Nephron progenitor cell (in vitro differentiated cells): Measurements from ENCODE around the gene INPPL1.
"Not testable (repeated sequence)": the region's sequence is repeated elsewhere in the genome, so short reads cannot be mapped to it uniquely, and the experiment has no call there.

ENCODE experiments used
- DNase-seq: peaks from one replicate; pipeline ENCODE4 v3.0.0; 2021
- H3K27ac Mint-ChIP-seq: 2 replicates; pipeline ENCODE4 v1.8.0; 2021; ENCODE audit warnings: mild to moderate bottlenecking, moderate library complexity, mixed read lengths
- H3K27me3 Mint-ChIP-seq: 2 replicates; pipeline ENCODE4 v1.8.0; 2021; ENCODE audit warnings: mild to moderate bottlenecking, low read depth, mixed read lengths; ENCODE audit not compliant: poor library complexity
- H3K36me3 Mint-ChIP-seq: 2 replicates; pipeline ENCODE4 v1.8.0; 2021; ENCODE audit warnings: low read depth, mixed read lengths
- H3K4me1 Mint-ChIP-seq: 2 replicates; pipeline ENCODE4 v1.8.0; 2021; ENCODE audit warnings: mixed read lengths
- H3K4me3 Mint-ChIP-seq: 2 replicates; pipeline ENCODE4 v1.8.0; 2021; ENCODE audit warnings: mild to moderate bottlenecking, moderate library complexity, mixed read lengths
- H3K9me3 Mint-ChIP-seq: 2 replicates; pipeline ENCODE4 v1.8.0; 2021; ENCODE audit warnings: mild to moderate bottlenecking, moderate library complexity, mixed read lengths
- CTCF ChIP-seq: fragments of 200-600 bp; sonication (generic); IDR thresholded peaks from 2 replicates; pipeline ENCODE4 v1.5.0; 2021; ENCODE audit warnings: antibody characterized with exemption

The INPPL1 gene

GRCh38 chr11:72202571-72202970 lies 22.0 kb upstream of the INPPL1 start:
- no peaks in the 10 kb centered on the region for H3K9me3 Mint-ChIP-seq
- no peak for DNase-seq
- peaks cover 3% of the 10 kb centered on the region for H3K27me3 Mint-ChIP-seq
- no peak overlapping the region for H3K27ac Mint-ChIP-seq
- H3K4me1 Mint-ChIP-seq = no peaks in the 10 kb centered on the region
- H3K4me3 Mint-ChIP-seq = no peak overlapping the region
- TF ChIP-seq CTCF = no peak
- H3K36me3 Mint-ChIP-seq = no peaks in the 10 kb centered on the region

GRCh38 chr11:72203163-72203562 lies 21.4 kb upstream of the INPPL1 start:
- DNase-seq = no peak
- H3K4me3 Mint-ChIP-seq = no peak overlapping the region
- TF ChIP-seq CTCF = no peak
- H3K4me1 Mint-ChIP-seq = no peaks in the 10 kb centered on the region
- H3K36me3 Mint-ChIP-seq = no peaks in the 10 kb centered on the region
- peaks cover 2% of the 10 kb centered on the region for H3K9me3 Mint-ChIP-seq
- H3K27ac Mint-ChIP-seq = no peak overlapping the region
- H3K27me3 Mint-ChIP-seq = peaks cover 3% of the 10 kb centered on the region

- peaks cover 3% of the 10 kb centered on the region for H3K27me3 Mint-ChIP-seq
- no peak overlapping the region for H3K27ac Mint-ChIP-seq
- H3K4me3 Mint-ChIP-seq = no peak overlapping the region
- H3K9me3 Mint-ChIP-seq = peaks cover 19% of the 10 kb centered on the region
- H3K4me1 Mint-ChIP-seq = no peaks in the 10 kb centered on the region
- TF ChIP-seq CTCF = no peak
- no peak for DNase-seq
- peaks cover 4% of the 10 kb centered on the region for H3K36me3 Mint-ChIP-seq
Measured at GRCh38 chr11:72204886-72205285, 19.7 kb upstream of the INPPL1 start.

- H3K4me3 Mint-ChIP-seq, H3K36me3 Mint-ChIP-seq, H3K27ac Mint-ChIP-seq, DNase-seq, H3K27me3 Mint-ChIP-seq, H3K4me1 Mint-ChIP-seq: not testable (repeated sequence)
- peaks cover 25% of the 10 kb centered on the region for H3K9me3 Mint-ChIP-seq
Measured at GRCh38 chr11:72206794-72207193, 17.8 kb upstream of the INPPL1 start.

GRCh38 chr11:72208281-72208680 lies 16.3 kb upstream of the INPPL1 start:
- no peak for TF ChIP-seq CTCF
- H3K27ac Mint-ChIP-seq = no peak overlapping the region
- H3K27me3 Mint-ChIP-seq = peaks cover 14% of the 10 kb centered on the region
- DNase-seq = no peak
- H3K4me1 Mint-ChIP-seq = no peaks in the 10 kb centered on the region
- H3K4me3 Mint-ChIP-seq = no peak overlapping the region
- H3K9me3 Mint-ChIP-seq = peaks cover 25% of the 10 kb centered on the region
- H3K36me3 Mint-ChIP-seq = peaks cover 6% of the 10 kb centered on the region

GRCh38 chr11:72209101-72209500 lies 15.5 kb upstream of the INPPL1 start:
- H3K27me3 Mint-ChIP-seq = peaks cover 22% of the 10 kb centered on the region
- no peak overlapping the region for H3K27ac Mint-ChIP-seq
- H3K9me3 Mint-ChIP-seq = peaks cover 25% of the 10 kb centered on the region
- no peak for DNase-seq
- peaks cover 6% of the 10 kb centered on the region for H3K36me3 Mint-ChIP-seq
- H3K4me1 Mint-ChIP-seq = no peaks in the 10 kb centered on the region
- TF ChIP-seq CTCF = no peak
- no peak overlapping the region for H3K4me3 Mint-ChIP-seq
